ENCODE measurements around the gene FARS2.

Gene FARS2

DNA sequence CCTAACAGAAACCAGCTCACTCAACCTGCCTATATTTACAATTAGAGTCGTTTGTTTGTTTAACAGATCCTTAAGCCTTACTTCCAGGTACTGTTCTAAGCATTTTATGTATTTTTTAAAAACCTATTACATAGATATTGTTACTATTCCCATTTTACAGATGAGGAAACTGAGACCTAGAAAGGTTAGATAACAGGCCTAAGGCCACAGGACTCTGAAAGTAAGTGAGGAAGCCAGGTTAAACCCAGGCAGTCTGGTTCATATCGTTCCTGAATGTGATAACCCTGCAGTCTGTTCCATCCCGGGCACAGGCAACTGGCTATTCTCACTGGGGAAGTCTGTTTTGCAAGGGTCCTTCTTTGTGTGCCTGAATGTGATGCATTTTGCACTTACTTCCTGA lies 322.2 kb downstream of the FARS2 start:
- Histone ChIP-seq H3K27ac (no peak overlapping the region), H3K4me3 (ENCODE audit: low read depth in 1 of 2, low read length in 1 of 2) (no peak overlapping the region), H3K9me3 (no peaks in the 10 kb centered on the region), H3K27me3 (no peaks in the 10 kb centered on the region), H3K36me3 (no peaks in the 10 kb centered on the region), H3K4me1 (ENCODE audit: control insufficient read depth in 1 of 2, insufficient read depth in 1 of 2, low read depth in 1 of 2, low read length in 1 of 2) (no peaks in the 10 kb centered on the region)
- TF ChIP-seq, protein P1, sequence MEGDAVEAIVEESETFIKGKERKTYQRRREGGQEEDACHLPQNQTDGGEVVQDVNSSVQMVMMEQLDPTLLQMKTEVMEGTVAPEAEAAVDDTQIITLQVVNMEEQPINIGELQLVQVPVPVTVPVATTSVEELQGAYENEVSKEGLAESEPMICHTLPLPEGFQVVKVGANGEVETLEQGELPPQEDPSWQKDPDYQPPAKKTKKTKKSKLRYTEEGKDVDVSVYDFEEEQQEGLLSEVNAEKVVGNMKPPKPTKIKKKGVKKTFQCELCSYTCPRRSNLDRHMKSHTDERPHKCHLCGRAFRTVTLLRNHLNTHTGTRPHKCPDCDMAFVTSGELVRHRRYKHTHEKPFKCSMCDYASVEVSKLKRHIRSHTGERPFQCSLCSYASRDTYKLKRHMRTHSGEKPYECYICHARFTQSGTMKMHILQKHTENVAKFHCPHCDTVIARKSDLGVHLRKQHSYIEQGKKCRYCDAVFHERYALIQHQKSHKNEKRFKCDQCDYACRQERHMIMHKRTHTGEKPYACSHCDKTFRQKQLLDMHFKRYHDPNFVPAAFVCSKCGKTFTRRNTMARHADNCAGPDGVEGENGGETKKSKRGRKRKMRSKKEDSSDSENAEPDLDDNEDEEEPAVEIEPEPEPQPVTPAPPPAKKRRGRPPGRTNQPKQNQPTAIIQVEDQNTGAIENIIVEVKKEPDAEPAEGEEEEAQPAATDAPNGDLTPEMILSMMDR (IDR thresholded peaks at IDR 0.05): no peak

DNA sequence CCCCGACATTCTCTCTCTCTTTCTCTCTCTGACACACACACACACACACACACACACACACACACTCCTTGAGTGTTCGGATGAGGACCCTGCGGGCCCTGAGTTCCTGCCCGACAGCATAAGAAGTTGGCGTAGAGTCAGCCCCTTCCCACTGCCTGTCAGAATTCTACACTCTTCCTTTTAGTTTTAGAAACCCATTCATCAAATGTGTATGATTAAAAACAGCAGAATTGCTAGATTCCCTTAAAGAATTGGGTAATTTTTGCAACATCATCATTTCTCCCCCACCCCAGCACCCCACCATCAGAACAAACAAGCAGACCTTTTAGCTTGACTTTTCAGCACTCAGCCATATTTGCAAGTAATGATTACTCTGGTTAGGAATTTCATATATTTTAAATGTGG lies 322.8 kb downstream of the FARS2 start:
- Histone ChIP-seq H3K27ac (no peak overlapping the region), H3K27me3 (no peaks in the 10 kb centered on the region), H3K9me3 (no peaks in the 10 kb centered on the region), H3K4me1 (ENCODE audit: control insufficient read depth in 1 of 2, insufficient read depth in 1 of 2, low read depth in 1 of 2, low read length in 1 of 2) (no peaks in the 10 kb centered on the region), H3K4me3 (ENCODE audit: low read depth in 1 of 2, low read length in 1 of 2) (no peak overlapping the region), H3K36me3 (no peaks in the 10 kb centered on the region)
- TF ChIP-seq, protein P1 (IDR thresholded peaks at IDR 0.05): no peak

DNA sequence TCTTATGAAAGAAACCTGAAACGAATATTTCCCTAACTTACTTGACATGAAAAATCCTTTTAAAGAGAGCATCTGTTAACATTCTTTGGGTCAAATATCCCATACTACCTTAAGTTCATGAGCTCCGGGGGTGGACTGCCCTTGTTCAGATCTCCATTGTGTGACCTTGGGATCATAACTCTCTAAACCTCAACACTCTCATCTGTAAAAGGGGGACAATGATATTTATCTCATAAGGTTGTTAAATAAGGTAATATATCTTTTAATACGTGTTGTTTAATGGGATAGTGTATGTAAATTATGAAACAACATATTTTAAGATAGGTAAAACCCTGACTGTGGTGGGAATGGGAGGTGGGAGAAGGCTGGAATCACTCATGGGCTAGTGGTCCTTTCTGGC lies 326.3 kb downstream of the FARS2 start:
- Histone ChIP-seq H3K4me1 (ENCODE audit: control insufficient read depth in 1 of 2, insufficient read depth in 1 of 2, low read depth in 1 of 2, low read length in 1 of 2) (no peaks in the 10 kb centered on the region), H3K4me3 (ENCODE audit: low read depth in 1 of 2, low read length in 1 of 2) (no peak overlapping the region), H3K36me3 (no peaks in the 10 kb centered on the region), H3K27ac (no peak overlapping the region), H3K9me3 (no peaks in the 10 kb centered on the region), H3K27me3 (no peaks in the 10 kb centered on the region)
- TF ChIP-seq, protein P1 (IDR thresholded peaks at IDR 0.05): no peak

DNA sequence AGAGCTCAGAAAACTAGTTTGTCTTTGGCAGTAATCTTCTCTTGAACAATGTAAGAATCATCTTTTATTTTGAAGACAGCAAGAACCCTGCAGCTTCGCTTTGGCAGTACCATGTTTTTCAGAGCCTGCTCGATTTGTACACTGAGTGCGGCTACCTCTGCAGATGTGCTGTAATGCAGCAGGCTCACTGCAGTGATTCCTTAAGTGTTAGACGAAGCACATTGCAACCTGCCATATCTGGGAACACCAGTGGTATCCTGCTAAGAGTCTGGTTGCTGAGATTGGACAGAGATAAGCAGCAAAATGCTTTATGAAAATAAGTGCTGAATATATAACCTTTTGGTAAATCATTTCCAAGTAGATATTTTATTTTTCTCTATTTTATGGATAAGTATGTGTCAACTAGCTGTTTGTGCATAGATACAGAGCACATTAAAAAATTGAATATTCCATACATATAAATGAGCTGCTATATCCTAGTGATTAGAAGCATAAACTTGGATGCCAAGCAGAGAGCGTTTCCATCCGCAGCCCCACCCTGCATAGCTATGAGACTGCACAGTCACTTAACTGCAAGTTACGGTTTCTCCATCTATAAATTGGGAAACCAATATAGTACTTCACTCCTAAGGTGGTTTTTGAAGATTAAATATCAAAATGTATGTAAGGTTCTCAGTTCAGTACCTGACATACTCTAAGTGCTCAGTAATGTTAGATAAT lies 328.3 kb downstream of the FARS2 start:
- no peaks in the 10 kb centered on the region for H3K27me3 ChIP-seq
- no peaks in the 10 kb centered on the region for H3K4me1 ChIP-seq (ENCODE audit: control insufficient read depth in 1 of 2, insufficient read depth in 1 of 2, low read depth in 1 of 2, low read length in 1 of 2)
- H3K36me3 ChIP-seq: no peaks in the 10 kb centered on the region
- no peak overlapping the region for H3K4me3 ChIP-seq (ENCODE audit: low read depth in 1 of 2, low read length in 1 of 2)
- TF ChIP-seq, protein P1 (IDR thresholded peaks at IDR 0.05): no peak
- no peak overlapping the region for H3K27ac ChIP-seq
- H3K9me3 ChIP-seq: no peaks in the 10 kb centered on the region

DNA sequence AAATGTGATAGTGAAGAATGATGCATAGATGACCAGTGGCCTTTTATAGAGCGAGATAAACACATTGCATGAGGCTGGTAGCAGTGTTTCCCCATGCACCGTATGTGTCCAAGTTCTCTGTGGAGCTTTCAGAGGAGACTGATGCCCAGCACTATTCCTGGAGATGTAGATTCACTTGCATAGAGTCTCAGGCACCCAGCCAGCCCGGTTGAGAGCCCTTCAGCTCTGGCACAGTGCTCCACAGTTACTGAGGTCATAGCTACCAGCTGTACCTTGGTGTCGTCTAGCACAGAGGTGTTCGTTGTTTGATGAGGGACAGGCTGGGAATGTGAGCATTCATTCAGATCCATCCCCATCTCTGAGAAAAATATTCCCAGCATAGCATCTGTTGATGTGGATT lies 328.9 kb downstream of the FARS2 start:
- Histone ChIP-seq H3K27me3 (no peaks in the 10 kb centered on the region), H3K27ac (no peak overlapping the region), H3K36me3 (no peaks in the 10 kb centered on the region), H3K9me3 (no peaks in the 10 kb centered on the region), H3K4me1 (ENCODE audit: control insufficient read depth in 1 of 2, insufficient read depth in 1 of 2, low read depth in 1 of 2, low read length in 1 of 2) (no peaks in the 10 kb centered on the region), H3K4me3 (ENCODE audit: low read depth in 1 of 2, low read length in 1 of 2) (no peak overlapping the region)
- TF ChIP-seq, protein P1 (IDR thresholded peaks at IDR 0.05): no peak

Measured in neutrophil (primary cell).